GM19468 (cell line): Measurements from ENCODE around the gene SYNE3.
A peak's percentile ranks its signal among the peaks of the same experiment; 100 is the strongest.

Experiments
- ATAC-seq: cut with Tn5 transposase; IDR thresholded peaks from one replicate; pipeline ENCODE4 v1.9.1; 2021; ENCODE audit warnings: mild to moderate bottlenecking, moderate library complexity, moderate number of reproducible peaks; ENCODE audit not compliant: unreplicated experiment; ENCODE audit errors: extremely low read depth

SYNE3 gene

GRCh38 chr14:95541932-95542930, 25.8 kb upstream of the SYNE3 start:
- no peak for ATAC-seq

- ATAC-seq = no peak
Measured at GRCh38 chr14:95541346-95541745, 24.9 kb upstream of the SYNE3 start.

DNA sequence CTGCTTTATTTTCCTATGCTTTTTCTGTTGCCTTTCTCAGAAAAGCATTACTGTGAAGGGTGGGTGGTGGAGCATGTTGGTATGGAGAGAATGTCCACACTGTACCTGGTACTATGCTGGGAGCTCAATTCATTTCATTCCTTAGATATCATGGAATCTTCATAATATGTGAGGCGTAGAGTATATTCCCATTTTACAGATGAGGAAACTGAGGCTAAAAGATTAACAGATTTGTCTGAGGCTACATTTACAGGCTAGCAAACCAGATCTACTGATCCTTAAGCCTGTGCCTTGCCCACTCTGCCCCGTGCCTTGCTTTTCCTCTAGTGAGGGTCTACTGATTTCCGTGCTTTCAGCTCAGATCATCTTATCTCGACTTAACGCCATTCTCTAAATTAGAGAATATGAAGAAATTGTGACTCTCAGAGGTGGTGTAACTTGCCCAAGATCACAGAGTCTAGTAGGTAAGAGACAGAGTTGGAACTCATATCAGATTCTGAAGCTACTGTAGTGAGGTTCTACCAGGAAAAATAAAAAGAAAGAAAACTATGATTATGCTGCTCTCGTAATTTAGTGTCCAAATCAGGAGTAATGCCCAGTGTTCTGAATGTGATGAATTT, 23.9 kb upstream of the SYNE3 start:
- ATAC-seq = no peak

DNA sequence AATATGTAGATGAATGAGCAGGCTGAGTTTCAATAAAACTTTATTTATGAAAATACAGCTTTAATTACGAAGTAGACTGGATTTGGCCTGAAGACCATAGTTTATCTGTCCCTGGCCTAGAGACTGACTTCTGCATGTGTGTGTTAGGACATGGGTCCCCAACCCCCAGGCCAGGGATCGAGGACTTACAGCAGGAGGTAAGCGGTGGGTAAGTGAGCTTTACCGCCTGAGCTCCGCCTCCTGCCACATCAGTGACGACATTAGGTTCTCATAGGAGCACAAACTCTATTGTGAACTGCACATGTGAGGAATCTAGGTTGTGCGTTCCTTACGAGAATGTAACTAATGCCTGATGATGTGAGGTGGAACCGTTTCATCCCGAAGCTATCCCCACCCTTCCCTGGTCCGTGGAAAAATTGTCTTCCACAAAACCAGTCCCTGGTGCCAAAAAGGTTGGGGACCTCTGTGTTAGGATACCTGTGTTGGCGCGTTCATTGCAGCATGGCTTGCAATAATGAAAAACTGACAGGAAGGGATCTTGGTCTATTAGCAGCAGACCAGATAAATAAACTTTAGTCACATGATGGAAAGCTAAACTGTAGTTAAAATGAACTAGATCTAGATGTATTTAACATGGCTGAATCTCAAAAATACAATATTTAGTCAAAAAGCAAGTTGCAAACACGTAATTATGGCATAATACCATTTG, 22.5 kb upstream of the SYNE3 start:
- no peak for ATAC-seq

DNA sequence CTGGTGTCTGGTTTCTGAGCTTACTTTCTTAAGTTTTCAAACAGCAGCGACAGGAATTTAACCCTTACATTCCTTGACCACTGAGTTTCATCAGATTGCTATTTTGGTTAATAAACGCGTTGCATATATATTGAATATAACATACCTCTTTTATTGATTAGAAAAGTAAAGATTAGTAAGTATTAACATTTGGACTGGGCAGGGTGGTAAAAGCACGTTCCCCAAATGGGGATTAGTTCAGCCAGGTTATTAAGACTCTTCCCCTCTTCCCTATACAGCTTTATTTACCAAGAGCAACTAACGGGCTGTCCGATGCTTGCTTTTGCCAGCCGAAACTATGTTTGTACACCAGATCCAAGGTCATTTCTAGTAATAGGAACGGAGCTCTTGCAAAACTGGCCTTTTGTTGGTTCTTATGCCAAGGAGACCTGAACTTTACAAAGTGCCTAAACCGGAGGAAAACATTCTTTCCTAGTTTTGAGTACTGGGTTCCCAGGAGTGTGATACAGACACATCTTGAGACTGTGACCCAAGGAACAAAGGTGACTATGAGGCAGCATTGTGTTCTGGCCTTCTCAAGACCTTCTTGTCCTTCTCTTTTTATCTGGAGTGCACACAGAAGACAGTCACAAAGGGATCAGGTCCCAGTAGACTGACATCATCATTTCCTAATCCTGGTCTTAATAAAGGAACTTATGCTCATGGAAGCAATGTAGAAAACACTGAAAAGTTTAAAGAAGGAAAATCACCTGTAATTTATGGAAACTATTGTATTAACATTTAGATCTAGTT, 21.0 kb upstream of the SYNE3 start:
- ATAC-seq = no peak

GRCh38 chr14:95536671-95537070, 20.2 kb upstream of the SYNE3 start:
- no peak for ATAC-seq

DNA sequence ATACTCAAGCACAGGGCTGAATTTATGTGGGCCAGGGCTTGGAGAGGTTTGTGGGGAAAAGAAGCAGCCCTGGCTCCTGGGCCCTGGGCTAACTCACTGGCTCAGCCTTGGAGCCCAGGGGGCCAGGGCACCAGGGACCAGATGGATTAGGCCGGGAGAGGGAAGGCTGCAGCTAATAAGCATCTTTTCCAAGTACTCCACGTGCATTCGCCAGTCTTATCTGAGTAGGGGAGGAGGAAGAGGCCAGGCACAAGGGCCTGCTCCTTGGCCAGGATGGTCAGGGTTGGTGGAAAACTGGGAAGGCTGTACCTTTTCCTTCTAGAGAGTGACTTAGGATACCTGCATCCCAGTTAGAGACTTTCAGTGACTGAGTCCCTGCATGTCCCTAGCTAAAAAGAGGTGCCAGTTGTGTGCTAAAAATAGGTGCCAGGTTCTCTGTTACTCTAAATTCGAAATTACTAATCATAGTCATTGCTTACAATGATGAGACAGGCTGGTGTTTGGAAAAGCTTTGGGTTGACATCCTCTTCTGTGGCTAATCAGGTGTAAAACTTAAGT, 19.7 kb upstream of the SYNE3 start:
- no peak for ATAC-seq

- ATAC-seq = no peak
Measured at GRCh38 chr14:95535226-95536021, 19.0 kb upstream of the SYNE3 start.

DNA sequence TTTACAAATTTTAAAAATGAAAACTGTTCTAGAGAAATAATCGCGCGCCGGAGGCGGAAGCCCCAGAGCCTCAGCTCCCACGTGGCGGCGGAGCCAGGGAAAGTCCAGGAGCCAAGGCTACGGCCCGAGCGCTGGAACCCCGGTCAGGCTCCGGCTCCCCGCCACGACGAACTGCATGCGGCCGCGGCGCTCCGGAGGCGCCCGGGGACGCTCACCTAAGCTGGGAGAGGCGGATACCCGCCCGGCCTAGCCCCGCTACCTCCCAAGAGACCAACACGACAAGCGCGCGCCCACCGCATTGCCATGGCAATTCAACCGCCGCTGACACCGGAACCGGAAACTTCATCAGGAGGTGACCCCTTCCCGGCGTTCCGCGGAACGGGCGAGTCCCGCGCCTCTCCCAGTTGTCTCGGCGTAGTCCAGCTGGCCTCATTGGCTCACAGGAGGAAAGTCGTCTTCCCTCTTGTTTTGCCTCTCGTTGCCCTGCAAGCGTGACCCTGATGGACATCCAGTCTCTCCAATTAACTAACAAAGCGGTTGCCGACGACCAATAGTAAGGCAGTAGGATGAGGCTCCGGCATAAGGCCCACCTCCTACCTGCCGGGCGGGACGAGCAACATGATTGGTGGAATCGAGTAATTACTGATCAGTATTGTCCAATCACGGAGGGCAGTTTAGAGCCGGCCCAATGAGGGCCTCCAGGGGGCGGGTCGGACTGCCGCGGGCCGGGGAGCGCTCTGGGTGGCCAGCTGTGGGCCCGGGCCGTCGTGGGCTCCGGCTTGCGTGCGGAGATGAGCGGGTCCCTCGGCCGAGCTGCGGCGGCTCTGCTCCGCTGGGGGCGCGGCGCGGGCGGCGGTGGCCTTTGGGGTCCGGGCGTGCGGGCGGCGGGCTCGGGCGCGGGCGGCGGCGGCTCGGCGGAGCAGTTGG, 18.1 kb upstream of the SYNE3 start, which contains the start of gene GLRX5:
GLRX5 (plus strand) TSS at position 752 of the 927 bp plus-strand sequence; CDS start at position 792, 40 bp downstream.
- ATAC-seq = peak; percentile 96

GRCh38 chr14:95533822-95534221, 17.4 kb upstream of the SYNE3 start:
- ATAC-seq = no peak

- ATAC-seq = no peak
Measured at GRCh38 chr14:95533391-95533821, 17.0 kb upstream of the SYNE3 start.

DNA sequence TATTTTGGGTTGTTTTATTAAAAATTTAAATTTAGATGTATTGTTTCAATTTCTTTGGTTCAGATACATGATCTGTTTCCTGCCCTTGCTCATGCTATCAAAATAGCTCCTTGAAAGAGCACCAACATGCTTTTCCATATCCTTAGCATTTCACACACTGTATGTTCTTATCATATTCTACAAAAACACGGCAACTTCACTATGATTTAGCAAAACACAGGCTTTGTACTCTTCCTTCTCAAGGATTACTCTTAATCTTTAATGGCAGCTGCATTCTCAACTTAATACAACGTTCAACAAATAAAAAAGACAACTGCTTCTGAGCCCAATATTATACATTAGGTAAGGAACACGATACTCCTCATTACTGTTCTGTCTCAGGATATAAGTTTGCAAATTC, 15.5 kb upstream of the SYNE3 start:
- no peak for ATAC-seq

DNA sequence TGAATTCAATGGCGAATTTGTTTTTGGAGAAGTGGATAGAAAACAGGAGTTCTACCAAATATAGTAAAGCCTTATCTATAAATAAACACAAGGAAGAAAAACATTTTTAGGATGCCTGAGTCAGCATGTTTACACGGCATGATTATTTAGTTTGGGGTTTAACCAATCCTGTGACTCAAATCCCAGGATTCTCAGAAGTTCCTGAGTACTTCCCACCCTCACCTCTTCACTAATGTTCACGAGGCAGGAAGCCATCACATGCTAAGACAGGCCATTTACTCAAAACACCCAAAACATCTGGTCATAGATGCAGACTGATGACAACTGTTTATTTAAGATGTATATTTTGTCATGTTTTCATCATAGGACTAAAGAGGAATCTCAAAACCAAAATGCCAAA, 15.0 kb upstream of the SYNE3 start:
- ATAC-seq = no peak

DNA sequence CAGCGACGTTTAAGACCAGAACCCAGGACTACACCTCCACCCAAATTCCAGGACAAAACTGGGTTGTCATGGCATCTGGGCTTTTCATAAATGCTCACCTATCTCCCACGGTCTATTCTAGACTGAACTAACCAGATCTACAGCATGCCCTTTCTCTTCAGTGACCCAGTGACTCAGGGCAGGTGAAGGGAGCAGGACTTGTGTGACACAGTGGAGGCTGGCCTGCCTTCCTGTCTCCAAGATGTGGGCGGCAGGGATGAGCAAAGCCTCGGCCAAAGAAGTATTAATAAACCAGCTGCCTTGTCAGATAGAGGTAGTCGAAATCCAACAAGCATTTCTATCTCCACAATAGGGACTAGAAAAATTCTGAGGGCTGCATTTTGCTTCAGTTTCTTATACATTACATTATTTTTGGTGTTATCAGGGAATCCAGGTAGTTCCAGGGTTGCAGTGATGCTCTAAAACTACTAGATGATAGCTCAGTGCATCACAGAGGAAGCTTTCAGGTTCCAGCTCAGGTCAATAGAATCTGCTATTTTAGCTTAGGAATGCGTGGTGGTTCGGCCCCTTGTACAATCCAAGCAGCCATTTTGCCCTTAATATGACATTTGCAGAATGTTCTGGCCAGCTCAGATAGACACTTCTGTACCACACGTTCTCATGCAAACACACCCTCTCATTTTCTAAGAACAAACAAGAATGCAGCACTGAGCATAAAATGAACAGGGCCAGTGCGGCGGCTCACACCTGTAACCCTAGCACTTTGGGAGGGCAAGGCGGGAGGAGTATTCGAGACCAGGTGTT, 14.2 kb upstream of the SYNE3 start:
- no peak for ATAC-seq

DNA sequence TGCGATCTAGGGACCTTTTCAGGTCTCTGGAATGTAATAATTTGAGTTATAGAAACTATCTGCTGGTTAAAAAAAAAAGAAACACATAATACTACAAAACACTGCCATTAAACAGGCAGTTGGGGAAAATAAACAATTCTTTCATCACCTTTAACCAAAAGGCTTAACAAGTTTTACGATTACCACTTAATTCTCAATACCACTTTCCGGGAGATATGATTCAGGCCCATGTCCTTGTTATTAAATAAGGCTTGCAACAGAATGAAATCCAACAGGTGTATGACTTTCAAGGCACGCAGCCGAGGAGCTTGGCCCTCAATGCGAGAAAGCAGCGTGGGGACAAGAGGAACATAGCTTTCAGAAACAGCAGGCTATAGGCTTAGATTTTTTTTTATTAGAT, 12.8 kb upstream of the SYNE3 start:
- ATAC-seq = no peak

DNA sequence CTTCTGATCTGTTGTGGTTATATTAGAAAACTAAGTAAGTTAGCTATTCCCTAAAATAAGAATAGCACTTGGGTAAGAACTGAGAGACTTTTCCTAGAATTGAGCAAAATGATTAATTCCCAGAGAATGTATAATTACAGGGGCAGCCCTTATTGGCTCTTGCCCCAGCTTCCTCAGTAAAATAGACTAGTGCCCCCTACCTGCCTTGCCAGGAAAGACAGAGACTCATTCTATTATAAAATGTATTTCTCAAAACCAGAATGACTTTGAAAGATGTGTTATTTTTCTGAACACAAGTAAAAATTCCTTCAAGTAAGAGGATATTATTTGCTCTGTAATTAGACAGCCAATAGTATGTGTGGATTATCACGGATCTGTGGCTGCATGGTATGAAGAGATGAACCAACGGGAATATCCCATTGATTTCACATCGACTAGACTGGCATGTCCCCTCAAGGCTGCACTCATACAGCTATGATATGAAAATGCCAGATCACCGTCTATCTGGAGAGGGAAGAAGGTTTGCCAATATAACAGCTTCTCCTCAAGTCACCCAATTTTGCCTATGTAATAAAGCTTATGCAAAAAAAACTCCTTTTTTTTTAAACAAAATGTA, 11.0 kb upstream of the SYNE3 start:
- ATAC-seq = no peak
